Activated T-cell treated with anti-CD3 and anti-CD28 coated beads for 24 hours (primary cell): ENCODE measurements around the gene ETV1.
"Not testable (repeated sequence)": the region's sequence is repeated elsewhere in the genome, so short reads cannot be mapped to it uniquely, and the experiment has no call there.

Source experiments
- DNase-seq: peaks from one replicate; pipeline ENCODE4 v3.0.0-alpha.2; 2020; ENCODE audit warnings: low read depth

The ETV1 gene

GRCh38 chr7:13921062-13921461 is 68.4 kb downstream of the ETV1 start:
- no peak for DNase-seq

GRCh38 chr7:13920053-13920697 is 69.3 kb downstream of the ETV1 start:
- no peak for DNase-seq

GRCh38 chr7:13918333-13918732 is 71.1 kb downstream of the ETV1 start:
- DNase-seq: not testable (repeated sequence)

GRCh38 chr7:13917103-13917502 is 72.4 kb downstream of the ETV1 start:
- DNase-seq: not testable (repeated sequence)

- DNase-seq: no peak
Observed at GRCh38 chr7:13915891-13916290, 73.6 kb downstream of the ETV1 start.

- DNase-seq: no peak
Observed at GRCh38 chr7:13912715-13913278, 76.7 kb downstream of the ETV1 start.

GRCh38 chr7:13911909-13912308 is 77.6 kb downstream of the ETV1 start:
- DNase-seq: no peak

- DNase-seq: no peak
Observed at GRCh38 chr7:13910805-13911551, 78.5 kb downstream of the ETV1 start.

- no peak for DNase-seq
Observed at GRCh38 chr7:13908667-13909397, 80.6 kb downstream of the ETV1 start.

- no peak for DNase-seq
Observed at GRCh38 chr7:13907831-13908230, 81.6 kb downstream of the ETV1 start.

- no peak for DNase-seq
Observed at GRCh38 chr7:13904689-13905088, 84.8 kb downstream of the ETV1 start.

GRCh38 chr7:13904007-13904406 is 85.5 kb downstream of the ETV1 start:
- DNase-seq: no peak

GRCh38 chr7:13901577-13901976 is 87.9 kb downstream of the ETV1 start:
- no peak for DNase-seq

GRCh38 chr7:13898957-13899670 is 90.4 kb downstream of the ETV1 start:
- DNase-seq: no peak

- no peak for DNase-seq
Observed at GRCh38 chr7:13897819-13898218, 91.6 kb downstream of the ETV1 start.

GRCh38 chr7:13894954-13895353 is 94.5 kb downstream of the ETV1 start:
- no peak for DNase-seq

GRCh38 chr7:13894377-13894776 is 95.1 kb downstream of the ETV1 start:
- no peak for DNase-seq

GRCh38 chr7:13890793-13891192 is 98.7 kb downstream of the ETV1 start:
- DNase-seq: no peak

- no peak for DNase-seq
Observed at GRCh38 chr7:13886356-13886755, 103.1 kb downstream of the ETV1 start.

GRCh38 chr7:13882051-13882450 is 107.4 kb downstream of the ETV1 start:
- no peak for DNase-seq

- no peak for DNase-seq
Observed at GRCh38 chr7:13880789-13881188, 108.7 kb downstream of the ETV1 start.
